Trophoblast cell (in vitro differentiated cells and primary cell): Measurements from ENCODE around the gene C20orf204.

Experiments used
- DNase-seq, 2 donors: peaks; one replicate each; pipeline ENCODE4 v3.0.0-alpha.2; 2016
- H2AFZ ChIP-seq: 2 replicates; pipeline ENCODE4 v1.6.1; 2013; ENCODE audit warnings: low read length, moderate library complexity, mild to moderate bottlenecking; ENCODE audit not compliant: insufficient read depth, poor library complexity
- H2AK5ac ChIP-seq: 2 replicates; pipeline ENCODE4 v1.6.1; 2013; ENCODE audit warnings: mild to moderate bottlenecking, low read length
- H2BK120ac ChIP-seq: 2 replicates; pipeline ENCODE4 v1.6.1; 2013; ENCODE audit warnings: low read length, mild to moderate bottlenecking, moderate library complexity; ENCODE audit not compliant: insufficient read depth, poor library complexity
- H2BK12ac ChIP-seq: 2 replicates; pipeline ENCODE4 v1.6.1; 2013; ENCODE audit warnings: mild to moderate bottlenecking, low read length, moderate library complexity
- H2BK5ac ChIP-seq: 2 replicates; pipeline ENCODE4 v1.6.1; 2013; ENCODE audit warnings: low read length, low read depth, moderate library complexity, mild to moderate bottlenecking; ENCODE audit not compliant: poor library complexity
- H3K14ac ChIP-seq: 2 replicates; pipeline ENCODE4 v1.6.1; 2013; ENCODE audit warnings: mild to moderate bottlenecking, low read length
- H3K18ac ChIP-seq: 2 replicates; pipeline ENCODE4 v1.6.1; 2013; ENCODE audit warnings: mild to moderate bottlenecking, low read length
- H3K23ac ChIP-seq: 2 replicates; pipeline ENCODE4 v1.6.1; 2013; ENCODE audit warnings: low read length
- H3K27ac ChIP-seq: 2 replicates; pipeline ENCODE4 v1.5.1; 2013; ENCODE audit warnings: low read depth, mild to moderate bottlenecking, inconsistent platforms, low read length, moderate library complexity
- H3K27me3 ChIP-seq: 2 replicates; pipeline ENCODE4 v1.6.1; 2013; ENCODE audit warnings: inconsistent platforms, mild to moderate bottlenecking, low read length, moderate library complexity; ENCODE audit not compliant: insufficient read depth
- H3K36me3 ChIP-seq, 2 experiments: 1 replicate in 1 of 2; 2 replicates in 1 of 2; pipeline ENCODE4 v1.6.1; 2013; ENCODE audit warnings: low read length in 2 of 2, mild to moderate bottlenecking in 2 of 2, moderate library complexity in 1 of 2; ENCODE audit not compliant: insufficient read depth in 2 of 2, control insufficient read depth in 1 of 2
- H3K4ac ChIP-seq: 2 replicates; pipeline ENCODE4 v1.6.1; 2013; ENCODE audit warnings: low read depth, mild to moderate bottlenecking, low read length, moderate library complexity
- H3K4me1 ChIP-seq, 2 experiments: 1 replicate in 1 of 2; 2 replicates in 1 of 2; pipeline ENCODE4 v1.6.1; 2013; ENCODE audit warnings: low read length in 2 of 2, mild to moderate bottlenecking in 2 of 2, moderate library complexity in 1 of 2; ENCODE audit not compliant: insufficient read depth in 2 of 2, control insufficient read depth in 1 of 2
- H3K4me2 ChIP-seq: 2 replicates; pipeline ENCODE4 v1.6.1; 2013; ENCODE audit warnings: inconsistent platforms, mild to moderate bottlenecking, low read length, moderate library complexity
- H3K4me3 ChIP-seq: 2 replicates; pipeline ENCODE4 v1.5.1; 2013; ENCODE audit warnings: mild to moderate bottlenecking, low read depth, low read length, inconsistent platforms
- H3K79me1 ChIP-seq: one replicate; pipeline ENCODE4 v1.6.1; 2013; ENCODE audit warnings: low read length
- H3K79me2 ChIP-seq: 2 replicates; pipeline ENCODE4 v1.6.1; 2013; ENCODE audit warnings: low read length, mild to moderate bottlenecking; ENCODE audit not compliant: control insufficient read depth, insufficient read depth, poor library complexity
- H3K9ac ChIP-seq: 2 replicates; pipeline ENCODE4 v1.6.1; 2013; ENCODE audit warnings: mild to moderate bottlenecking, low read length
- H3K9me3 ChIP-seq: 2 replicates; pipeline ENCODE4 v1.6.1; 2013; ENCODE audit warnings: low read depth, mild to moderate bottlenecking, control low read depth, inconsistent platforms, low read length; ENCODE audit not compliant: insufficient read depth
- H4K12ac ChIP-seq: 2 replicates; pipeline ENCODE4 v1.6.1; 2013; ENCODE audit warnings: low read depth, mild to moderate bottlenecking, low read length, moderate library complexity
- H4K8ac ChIP-seq: 2 replicates; pipeline ENCODE4 v1.6.1; 2013; ENCODE audit warnings: low read depth, mild to moderate bottlenecking, low read length, moderate library complexity
- H4K91ac ChIP-seq: one replicate; pipeline ENCODE4 v1.6.1; 2013; ENCODE audit warnings: low read depth, mild to moderate bottlenecking, low read length, moderate library complexity
- WGBS: extraction: QIAGEN DNeasy Blood & Tissue Kit; methylation state at CpG from one replicate; pipeline ENCODE4 v1.1.7; 2013; ENCODE audit warnings: missing lambda C conversion rate; ENCODE audit not compliant: insufficient read length, insufficient coverage; ENCODE audit errors: extremely low coverage; 5-methylcytosine and 5-hydroxymethylcytosine counted together

The C20orf204 gene

GRCh38 chr20:64021124-64021975 lies 14.6 kb upstream of the C20orf204 start:
- H4K12ac ChIP-seq: no peak overlapping the region
- no peak overlapping the region for H3K27ac ChIP-seq
- H3K4ac ChIP-seq: no peak overlapping the region
- DNase-seq: no peak
- no peaks in the 10 kb centered on the region for H3K79me2 ChIP-seq
- H3K4me1 ChIP-seq: peaks cover 0 to 4% of the 10 kb centered on the region in 2 experiments
- H2BK12ac ChIP-seq: no peak overlapping the region
- no peak overlapping the region for H4K91ac ChIP-seq
- H3K18ac ChIP-seq: no peak overlapping the region
- H3K4me3 ChIP-seq: no peak overlapping the region
- no peak overlapping the region for H3K23ac ChIP-seq
- no peak overlapping the region for H2BK120ac ChIP-seq
- no peak overlapping the region for H2AFZ ChIP-seq
- H2BK5ac ChIP-seq: no peak overlapping the region
- H3K9me3 ChIP-seq: peaks cover 8% of the 10 kb centered on the region
- H3K79me1 ChIP-seq: no peaks in the 10 kb centered on the region
- peaks cover 61 to 81% of the 10 kb centered on the region in 2 experiments for H3K36me3 ChIP-seq
- WGBS: no CpG with 5 or more reads among the region's 36 CpGs
- H3K9ac ChIP-seq: no peak overlapping the region
- no peak overlapping the region for H3K14ac ChIP-seq
- H3K27me3 ChIP-seq: no peaks in the 10 kb centered on the region
- no peak overlapping the region for H3K4me2 ChIP-seq
- no peak overlapping the region for H4K8ac ChIP-seq
- H2AK5ac ChIP-seq: no peak overlapping the region

DNA sequence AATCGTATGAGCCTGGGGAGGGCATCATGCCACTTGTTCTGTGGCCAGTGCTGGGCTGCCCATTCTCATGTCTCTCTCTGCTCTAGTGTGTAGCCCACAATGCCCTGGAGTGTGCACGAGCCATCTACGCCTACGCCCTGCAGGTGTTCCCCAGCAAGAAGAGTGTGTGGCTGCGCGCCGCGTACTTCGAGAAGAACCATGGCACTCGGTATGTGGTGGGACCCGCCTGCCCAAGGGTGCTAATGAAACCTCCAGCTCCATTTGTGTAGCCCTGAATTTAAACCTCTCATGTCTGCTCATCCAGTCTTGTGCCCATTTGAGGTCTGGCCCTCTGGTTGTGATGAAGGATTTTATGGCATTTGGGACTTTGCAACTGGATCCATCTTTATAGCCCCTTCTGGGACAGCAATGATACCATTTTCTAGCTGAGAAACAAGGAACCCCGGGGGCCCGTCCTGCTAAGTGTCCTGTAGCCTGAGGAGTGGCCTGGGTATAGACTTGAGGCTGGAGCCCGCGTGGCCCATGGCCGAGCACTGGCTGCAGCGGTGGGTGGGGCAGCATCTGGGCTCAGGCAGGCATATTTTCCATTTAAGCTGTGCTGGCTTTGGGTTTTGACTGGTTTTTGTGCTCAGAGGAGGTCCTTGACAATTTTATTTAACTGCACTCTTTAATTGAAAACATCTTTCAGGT lies 13.2 kb upstream of the C20orf204 start:
- Histone ChIP-seq H2BK12ac (no peak overlapping the region), H3K4me1 (peaks cover 4 to 11% of the 10 kb centered on the region in 2 experiments), H4K91ac (no peak overlapping the region), H2BK120ac (no peak overlapping the region), H3K36me3 (peaks cover 65 to 85% of the 10 kb centered on the region in 2 experiments), H3K4me3 (no peak overlapping the region), H3K79me2 (no peaks in the 10 kb centered on the region), H3K9me3 (peaks cover 8% of the 10 kb centered on the region), H3K4me2 (no peak overlapping the region), H3K18ac (no peak overlapping the region), H3K23ac (no peak overlapping the region), H3K9ac (no peak overlapping the region), H2AFZ (no peak overlapping the region), H3K27me3 (no peaks in the 10 kb centered on the region), H2AK5ac (no peak overlapping the region), H2BK5ac (no peak overlapping the region), H4K8ac (no peak overlapping the region), H3K4ac (no peak overlapping the region), H3K27ac (no peak overlapping the region), H4K12ac (no peak overlapping the region), H3K79me1 (no peaks in the 10 kb centered on the region), H3K14ac (no peak overlapping the region)
- DNase-seq: no peak
- no CpG with 5 or more reads among the region's 17 CpGs for WGBS

- Histone ChIP-seq H2BK5ac (no peak overlapping the region), H3K27me3 (no peaks in the 10 kb centered on the region), H2BK120ac (no peak overlapping the region), H3K14ac (no peak overlapping the region), H3K79me1 (peaks cover 4% of the 10 kb centered on the region), H3K36me3 (peaks cover 68 to 84% of the 10 kb centered on the region in 2 experiments), H3K4me2 (no peak overlapping the region), H4K12ac (no peak overlapping the region), H3K23ac (no peak overlapping the region), H3K9me3 (peaks cover 8% of the 10 kb centered on the region), H3K4ac (no peak overlapping the region), H3K4me1 (peaks cover 11 to 18% of the 10 kb centered on the region in 2 experiments), H4K8ac (no peak overlapping the region), H3K4me3 (no peak overlapping the region), H3K18ac (no peak overlapping the region), H2BK12ac (no peak overlapping the region), H2AK5ac (no peak overlapping the region), H3K9ac (no peak overlapping the region), H4K91ac (no peak overlapping the region), H3K27ac (no peak overlapping the region), H3K79me2 (peaks cover 1% of the 10 kb centered on the region), H2AFZ (no peak overlapping the region)
- no CpG with 5 or more reads among the region's 15 CpGs for WGBS
- DNase-seq: no peak
These were observed 12.4 kb upstream of the C20orf204 start for GRCh38 chr20:64023361-64024140.
